Fibroblast of lung (primary cell): ENCODE results near the gene KIAA1549. TPM values are rescaled to one million over a fixed set of nuclear protein-coding genes. Genes with fewer than 3 reads are reported as not detected.

Source experiments
- DNase-seq, 2 donors: peaks; one replicate each; pipeline versions ENCODE4 v3.0.0 to v3.0.0-alpha.2; 2010; ENCODE audit warnings: low read depth in 2 of 2
- H2AFZ ChIP-seq: 2 replicates; pipeline ENCODE4 v1.5.1; 2012; ENCODE audit warnings: low read length, control low read depth, inconsistent platforms
- H3K27ac ChIP-seq: 2 replicates; pipeline ENCODE4 v1.5.1; 2011; ENCODE audit warnings: low read length, control low read depth; ENCODE audit not compliant: insufficient read depth
- H3K27me3 ChIP-seq: 2 replicates; pipeline ENCODE4 v1.5.1; 2011; ENCODE audit warnings: mild to moderate bottlenecking, low read length; ENCODE audit not compliant: control insufficient read depth, insufficient read depth
- H3K36me3 ChIP-seq: 2 replicates; pipeline ENCODE4 v1.5.1; 2011; ENCODE audit warnings: low read length; ENCODE audit not compliant: control insufficient read depth, insufficient read depth
- H3K4me1 ChIP-seq: 2 replicates; pipeline ENCODE4 v1.5.1; 2011; ENCODE audit warnings: low read length; ENCODE audit not compliant: control insufficient read depth, insufficient read depth; ENCODE audit errors: extremely low read depth
- H3K4me2 ChIP-seq: 2 replicates; pipeline ENCODE4 v1.5.1; 2011; ENCODE audit warnings: low read length, control low read depth; ENCODE audit not compliant: insufficient read depth; ENCODE audit errors: extremely low read depth
- H3K4me3 ChIP-seq, 4 experiments: fragments of 200-600 bp in 1 of 4; sonication (generic) in 1 of 4; replicated peaks in 1 of 4; 2 replicates each; pipeline ENCODE4 v1.5.1; 2011 to 2016; ENCODE audit warnings: low read length in 4 of 4, low read depth in 3 of 4, mild to moderate bottlenecking in 3 of 4, control low read depth in 2 of 4, inconsistent platforms in 1 of 4, mixed read lengths in 1 of 4; ENCODE audit not compliant: insufficient read depth in 1 of 4; ENCODE audit errors: control extremely low read depth in 1 of 4
- H3K79me2 ChIP-seq: 2 replicates; pipeline ENCODE4 v1.5.1; 2012; ENCODE audit warnings: mild to moderate bottlenecking, low read length, inconsistent platforms; ENCODE audit not compliant: control insufficient read depth, insufficient read depth
- H3K9ac ChIP-seq: 2 replicates; pipeline ENCODE4 v1.5.1; 2011; ENCODE audit warnings: mild to moderate bottlenecking, low read length, control low read depth; ENCODE audit not compliant: insufficient read depth
- H3K9me3 ChIP-seq: 2 replicates; pipeline ENCODE4 v1.5.1; 2012; ENCODE audit warnings: low read depth, low read length; ENCODE audit not compliant: control insufficient read depth, insufficient read depth
- H4K20me1 ChIP-seq: 2 replicates; pipeline ENCODE4 v1.5.1; 2011; ENCODE audit warnings: low read length; ENCODE audit not compliant: control insufficient read depth, insufficient read depth; ENCODE audit errors: extremely low read depth
- EZH2 ChIP-seq: IDR thresholded peaks from 2 replicates; pipeline ENCODE4 v1.5.1; 2012; ENCODE audit warnings: low read length, control low read depth, mild to moderate bottlenecking; ENCODE audit errors: missing control alignments
- polyA plus RNA-seq, 2 donors: library from polyadenylated mRNA; depleted of rRNA in 1 of 2; stranded (reverse) in 1 of 2; unstranded in 1 of 2; fragments of >200 nt; gene quantifications; 2 replicates each; pipeline ENCODE4 v1.2.1, GENCODE V29; 2011 to 2012; ENCODE audit warnings: missing spikeins in 1 of 2
- total RNA-seq: library from RNA; depleted of rRNA; stranded (reverse); fragments of >200 nt; gene quantifications from 2 replicates; pipeline ENCODE4 v1.2.1, GENCODE V29; 2014
- TF ChIP-seq, protein P1 (sequence below), 2 donors: IDR thresholded peaks in 1 of 2; conservative IDR thresholded peaks in 1 of 2; 1 replicate in 1 of 2; 2 replicates in 1 of 2; pipeline ENCODE4 v1.5.1; 2011 to 2012; ENCODE audit warnings: low read length in 2 of 2, control low read depth in 1 of 2, inconsistent platforms in 1 of 2, low read depth in 1 of 2, mild to moderate bottlenecking in 1 of 2

Gene KIAA1549
- total and polyA plus RNA-seq, 2 donors (not counting 1 experiment from before 2014, with no cell fraction given) = 0.48 to 0.66 TPM

- Histone ChIP-seq H3K4me2 (no peak overlapping the region), H3K79me2 (no peaks in the 10 kb centered on the region), H3K4me3 (no peak overlapping the region), H3K9ac (no peak overlapping the region), H4K20me1 (no peaks in the 10 kb centered on the region), H3K36me3 (no peaks in the 10 kb centered on the region), H3K9me3 (no peaks in the 10 kb centered on the region), H3K27ac (no peak overlapping the region), H2AFZ (no peak overlapping the region), H3K27me3 (no peaks in the 10 kb centered on the region), H3K4me1 (no peaks in the 10 kb centered on the region)
- no peak for TF ChIP-seq EZH2
- DNase-seq = no peak
Measured at GRCh38 chr7:138819625-138820024, 161.6 kb downstream of the KIAA1549 start.

DNA sequence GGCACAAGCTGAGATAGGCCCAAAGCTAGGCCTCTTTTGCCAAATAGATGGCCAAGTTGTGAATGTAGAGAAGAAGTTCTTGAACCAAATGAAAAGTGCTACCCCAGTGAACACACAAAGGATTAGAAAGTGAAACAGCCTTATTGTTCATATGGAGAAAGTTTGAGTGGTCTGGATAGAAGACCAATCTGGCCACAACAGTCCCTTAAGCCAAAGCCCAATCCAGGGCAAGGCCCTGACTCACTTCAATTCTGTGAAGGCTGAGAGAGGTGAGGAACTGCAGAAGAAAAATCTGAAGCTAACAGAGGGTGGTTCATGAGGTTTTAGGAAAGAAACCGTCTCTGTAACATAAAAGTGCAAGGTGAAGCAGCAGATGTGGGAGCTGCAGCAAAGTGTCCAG is 164.5 kb downstream of the KIAA1549 start:
- Histone ChIP-seq H3K36me3 (no peaks in the 10 kb centered on the region), H4K20me1 (peaks cover 1% of the 10 kb centered on the region), H3K27ac (no peak overlapping the region), H3K27me3 (no peaks in the 10 kb centered on the region), H2AFZ (no peak overlapping the region), H3K79me2 (no peaks in the 10 kb centered on the region), H3K4me2 (no peak overlapping the region), H3K9ac (no peak overlapping the region), H3K9me3 (no peaks in the 10 kb centered on the region), H3K4me1 (no peaks in the 10 kb centered on the region), H3K4me3 (no peak overlapping the region)
- no peak for TF ChIP-seq EZH2
- TF ChIP-seq, protein P1, sequence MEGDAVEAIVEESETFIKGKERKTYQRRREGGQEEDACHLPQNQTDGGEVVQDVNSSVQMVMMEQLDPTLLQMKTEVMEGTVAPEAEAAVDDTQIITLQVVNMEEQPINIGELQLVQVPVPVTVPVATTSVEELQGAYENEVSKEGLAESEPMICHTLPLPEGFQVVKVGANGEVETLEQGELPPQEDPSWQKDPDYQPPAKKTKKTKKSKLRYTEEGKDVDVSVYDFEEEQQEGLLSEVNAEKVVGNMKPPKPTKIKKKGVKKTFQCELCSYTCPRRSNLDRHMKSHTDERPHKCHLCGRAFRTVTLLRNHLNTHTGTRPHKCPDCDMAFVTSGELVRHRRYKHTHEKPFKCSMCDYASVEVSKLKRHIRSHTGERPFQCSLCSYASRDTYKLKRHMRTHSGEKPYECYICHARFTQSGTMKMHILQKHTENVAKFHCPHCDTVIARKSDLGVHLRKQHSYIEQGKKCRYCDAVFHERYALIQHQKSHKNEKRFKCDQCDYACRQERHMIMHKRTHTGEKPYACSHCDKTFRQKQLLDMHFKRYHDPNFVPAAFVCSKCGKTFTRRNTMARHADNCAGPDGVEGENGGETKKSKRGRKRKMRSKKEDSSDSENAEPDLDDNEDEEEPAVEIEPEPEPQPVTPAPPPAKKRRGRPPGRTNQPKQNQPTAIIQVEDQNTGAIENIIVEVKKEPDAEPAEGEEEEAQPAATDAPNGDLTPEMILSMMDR (conservative IDR thresholded peaks at IDR 0.05 in 1 of 2, IDR thresholded peaks at IDR 0.05 in 1 of 2; ENCODE audit: low read depth in 1 of 2, low read length in 2 of 2) = no peak
- no peak for DNase-seq

- Histone ChIP-seq H3K4me1 (no peaks in the 10 kb centered on the region), H3K4me3 (no peak overlapping the region), H2AFZ (no peak overlapping the region), H3K27me3 (no peaks in the 10 kb centered on the region), H3K36me3 (no peaks in the 10 kb centered on the region), H3K9ac (no peak overlapping the region), H3K27ac (no peak overlapping the region), H3K79me2 (no peaks in the 10 kb centered on the region), H4K20me1 (peaks cover 1% of the 10 kb centered on the region), H3K9me3 (no peaks in the 10 kb centered on the region), H3K4me2 (no peak overlapping the region)
- peak in 1 of 2 donors; percentile 2 for DNase-seq
- no peak for TF ChIP-seq EZH2
- TF ChIP-seq, protein P1 (conservative IDR thresholded peaks at IDR 0.05 in 1 of 2, IDR thresholded peaks at IDR 0.05 in 1 of 2; ENCODE audit: low read depth in 1 of 2, low read length in 2 of 2) = no peak
Measured at GRCh38 chr7:138814816-138815332, 166.3 kb downstream of the KIAA1549 start.
